Gastroesophageal sphincter (tissue), 4 donors: ENCODE measurements around the gene CCDC40. TPM values are rescaled to one million over a fixed set of nuclear protein-coding genes. Genes with fewer than 3 reads are reported as not detected.

Experiments used
- ATAC-seq: fragments of 150-250 bp; one replicate; pipeline ENCODE4 v1.9.1; 2016; ENCODE audit warnings: mild to moderate bottlenecking, moderate library complexity
- H3K27ac ChIP-seq, 4 donors: fragments of 200-600 bp; sonication (generic) in 3 of 4; 1 replicate in 3 of 4; 2 replicates in 1 of 4; pipeline ENCODE4 v1.5.1; 2016 to 2019
- H3K27me3 ChIP-seq: fragments of 200-600 bp; sonication (generic); one replicate; pipeline ENCODE4 v1.5.1; 2019
- H3K36me3 ChIP-seq, 2 donors: fragments of 200-600 bp; sonication (generic); one replicate each; pipeline ENCODE4 v1.5.1; 2019; ENCODE audit warnings: control low read depth in 1 of 2
- H3K4me1 ChIP-seq, 3 donors: fragments of 200-600 bp; sonication (generic); 1 replicate in 2 of 3; 2 replicates in 1 of 3; pipeline ENCODE4 v1.5.1; 2016 to 2019; ENCODE audit warnings: control low read depth in 2 of 3
- H3K4me3 ChIP-seq, 2 donors: fragments of 200-600 bp; sonication (generic); one replicate each; pipeline ENCODE4 v1.5.1; 2019; ENCODE audit warnings: mild to moderate bottlenecking in 1 of 2, moderate library complexity in 1 of 2
- H3K9me3 ChIP-seq, 3 donors: fragments of 200-600 bp; sonication (generic); one replicate each; pipeline ENCODE4 v1.5.1; 2017 to 2019; ENCODE audit warnings: control low read depth in 2 of 3
- CTCF ChIP-seq, 4 experiments: fragments of 200-600 bp in 2 of 4; fragments of 450-650 bp in 2 of 4; sonication (generic) in 1 of 4; IDR thresholded peaks; one replicate each; pipeline ENCODE4 v1.5.1; 2017 to 2019; ENCODE audit warnings: antibody characterized with exemption in 4 of 4, mild to moderate bottlenecking in 2 of 4, moderate library complexity in 2 of 4
- EP300 ChIP-seq: sonication (generic); formaldehyde crosslinking; IDR thresholded peaks from one replicate; pipeline ENCODE4 v1.6.1; 2017; ENCODE audit warnings: antibody characterized with exemption, mild to moderate bottlenecking
- POLR2A ChIP-seq, 2 donors: fragments of 450-650 bp; IDR thresholded peaks; one replicate each; pipeline ENCODE4 v1.6.1; 2017; ENCODE audit warnings: antibody characterized with exemption in 2 of 2, mild to moderate bottlenecking in 2 of 2, moderate library complexity in 1 of 2
- POLR2AphosphoS5 ChIP-seq: sonication (generic); formaldehyde crosslinking; IDR thresholded peaks from one replicate; pipeline ENCODE4 v1.6.1; 2017; ENCODE audit warnings: antibody characterized with exemption
- WGBS, 2 donors: methylation state at CpG; one replicate each; pipeline ENCODE4 v1.1.5; 2018; ENCODE audit warnings: low coverage in 1 of 2; 5-methylcytosine and 5-hydroxymethylcytosine counted together
- total RNA-seq, 4 donors: library from RNA; depleted of rRNA; stranded (reverse); fragments of >200 nt; gene quantifications; one replicate each; pipeline ENCODE4 v1.1.0, GENCODE V29; 2016

The CCDC40 gene
- total RNA-seq, 4 donors from 2014 or later: 4.3 to 17.3 (median 5.5) TPM

- no peak overlapping the region for H3K4me3 ChIP-seq
- 81 to 86% methylated on average over 7 to 8 of the region's 21 CpGs for WGBS, 2 donors
- H3K4me1 ChIP-seq: no peaks in the 10 kb centered on the region
- peaks cover 0 to 70% of the 10 kb centered on the region in 2 donors for H3K36me3 ChIP-seq
- no peaks in the 10 kb centered on the region for H3K9me3 ChIP-seq
- TF ChIP-seq POLR2A (IDR thresholded peaks at IDR 0.05): no peak
- TF ChIP-seq EP300: no peak
- TF ChIP-seq CTCF (IDR thresholded peaks at IDR 0.05): no peak
- no peak for TF ChIP-seq POLR2AphosphoS5
- no peak overlapping the region for H3K27ac ChIP-seq
- no peaks in the 10 kb centered on the region for H3K27me3 ChIP-seq
- no peak for ATAC-seq
Measured at GRCh38 chr17:80110927-80111701, 74.7 kb downstream of the CCDC40 start.

GRCh38 chr17:80111702-80112470 is 75.4 kb downstream of the CCDC40 start:
- TF ChIP-seq POLR2A (IDR thresholded peaks at IDR 0.05) (no peak), EP300 (no peak), POLR2AphosphoS5 (no peak), CTCF (IDR thresholded peaks at IDR 0.05) (no peak)
- Histone ChIP-seq H3K36me3 (peaks cover 0 to 66% of the 10 kb centered on the region in 2 donors), H3K27me3 (no peaks in the 10 kb centered on the region), H3K4me1 (no peaks in the 10 kb centered on the region), H3K9me3 (no peaks in the 10 kb centered on the region), H3K4me3 (no peak overlapping the region), H3K27ac (no peak overlapping the region)
- no peak for ATAC-seq
- WGBS, 2 donors: 70 to 81% methylated on average over 2 to 3 of the region's 26 CpGs

GRCh38 chr17:80112471-80113032 is 76.1 kb downstream of the CCDC40 start:
- no peak for TF ChIP-seq POLR2A (IDR thresholded peaks at IDR 0.05)
- no peak for TF ChIP-seq EP300
- no peak for TF ChIP-seq CTCF (IDR thresholded peaks at IDR 0.05)
- TF ChIP-seq POLR2AphosphoS5: no peak
- H3K36me3 ChIP-seq: peaks cover 0 to 66% of the 10 kb centered on the region in 2 donors
- no CpG with 5 or more reads among the region's 24 CpGs for WGBS, 2 donors
- H3K4me1 ChIP-seq: no peaks in the 10 kb centered on the region
- no peaks in the 10 kb centered on the region for H3K9me3 ChIP-seq
- ATAC-seq: no peak
- no peak overlapping the region for H3K27ac ChIP-seq
- no peak overlapping the region for H3K4me3 ChIP-seq
- H3K27me3 ChIP-seq: no peaks in the 10 kb centered on the region

- Histone ChIP-seq H3K36me3 (peaks cover 0 to 66% of the 10 kb centered on the region in 2 donors), H3K27ac (no peak overlapping the region), H3K27me3 (no peaks in the 10 kb centered on the region), H3K9me3 (no peaks in the 10 kb centered on the region), H3K4me3 (no peak overlapping the region), H3K4me1 (no peaks in the 10 kb centered on the region)
- ATAC-seq: no peak
- WGBS, 2 donors: no CpG with 5 or more reads among the region's 20 CpGs
- TF ChIP-seq POLR2AphosphoS5 (no peak), EP300 (no peak), POLR2A (IDR thresholded peaks at IDR 0.05) (no peak), CTCF (IDR thresholded peaks at IDR 0.05) (no peak)
Measured at GRCh38 chr17:80113033-80113484, 76.6 kb downstream of the CCDC40 start.
